Spleen (tissue), 7 donors: Measurements from ENCODE around the gene IL18BP.

Source experiments
- POLR2A ChIP-seq, 3 donors: fragments of 450-650 bp; IDR thresholded peaks; one replicate each; pipeline ENCODE4 v1.5.1; 2017; ENCODE audit warnings: antibody characterized with exemption in 3 of 3, mild to moderate bottlenecking in 1 of 3
- TF ChIP-seq, protein P1 (sequence below), 11 experiments: fragments of 200-600 bp in 7 of 11; fragments of 450-650 bp in 4 of 11; sonication (generic) in 4 of 11; IDR thresholded peaks in 8 of 11; conservative IDR thresholded peaks in 3 of 11; 1 replicate in 7 of 11; 2 replicates in 4 of 11; pipeline versions ENCODE4 v1.4.0 to v1.8.0; 2016 to 2021; ENCODE audit warnings: antibody characterized with exemption in 11 of 11, inconsistent platforms in 4 of 11, mild to moderate bottlenecking in 1 of 11
- donor health status: DM: no; HTN: no; CAD: no; lungs with moderate emphysema.
- donor health status: DM: no; HTN: no; CAD: no.
- donor health status: DM: no; HTN: no; CAD: no.

DNA sequence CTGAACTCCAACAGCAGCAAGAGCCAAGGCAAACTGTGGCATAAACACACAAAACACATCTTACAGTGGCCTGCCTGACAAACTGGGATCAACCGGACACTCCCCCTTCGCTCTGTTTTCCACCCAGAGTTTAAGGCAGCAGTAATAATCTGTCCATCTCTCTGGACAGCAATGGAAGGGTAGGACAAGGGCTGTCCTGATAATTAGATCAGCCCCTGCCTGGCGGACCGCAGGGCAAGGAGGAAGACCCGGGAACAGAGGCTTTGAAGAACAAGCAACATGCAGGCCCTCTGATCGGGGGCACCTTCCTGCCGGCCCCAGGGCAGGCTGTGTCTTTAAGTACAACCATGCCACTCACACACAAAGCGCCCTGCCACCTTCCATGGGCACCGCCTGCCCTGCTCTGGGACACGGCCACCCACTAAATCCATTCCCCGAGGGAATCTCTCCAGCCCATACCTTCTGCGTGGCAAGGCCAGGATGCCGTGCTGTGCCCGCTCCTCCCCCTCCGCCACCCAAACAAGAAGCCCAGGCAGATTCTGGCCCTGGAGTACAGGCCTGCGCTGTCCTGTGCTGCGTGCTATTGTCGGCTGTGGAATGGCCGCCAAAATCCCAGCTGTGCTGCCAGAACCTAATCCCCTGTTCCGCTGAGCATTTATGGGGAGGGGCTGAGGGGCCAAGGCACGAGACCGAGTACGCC, 42.8 kb downstream of the IL18BP start:
- TF ChIP-seq, protein P1, sequence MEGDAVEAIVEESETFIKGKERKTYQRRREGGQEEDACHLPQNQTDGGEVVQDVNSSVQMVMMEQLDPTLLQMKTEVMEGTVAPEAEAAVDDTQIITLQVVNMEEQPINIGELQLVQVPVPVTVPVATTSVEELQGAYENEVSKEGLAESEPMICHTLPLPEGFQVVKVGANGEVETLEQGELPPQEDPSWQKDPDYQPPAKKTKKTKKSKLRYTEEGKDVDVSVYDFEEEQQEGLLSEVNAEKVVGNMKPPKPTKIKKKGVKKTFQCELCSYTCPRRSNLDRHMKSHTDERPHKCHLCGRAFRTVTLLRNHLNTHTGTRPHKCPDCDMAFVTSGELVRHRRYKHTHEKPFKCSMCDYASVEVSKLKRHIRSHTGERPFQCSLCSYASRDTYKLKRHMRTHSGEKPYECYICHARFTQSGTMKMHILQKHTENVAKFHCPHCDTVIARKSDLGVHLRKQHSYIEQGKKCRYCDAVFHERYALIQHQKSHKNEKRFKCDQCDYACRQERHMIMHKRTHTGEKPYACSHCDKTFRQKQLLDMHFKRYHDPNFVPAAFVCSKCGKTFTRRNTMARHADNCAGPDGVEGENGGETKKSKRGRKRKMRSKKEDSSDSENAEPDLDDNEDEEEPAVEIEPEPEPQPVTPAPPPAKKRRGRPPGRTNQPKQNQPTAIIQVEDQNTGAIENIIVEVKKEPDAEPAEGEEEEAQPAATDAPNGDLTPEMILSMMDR (IDR thresholded peaks at IDR 0.05 in 8 of 11, conservative IDR thresholded peaks at IDR 0.05 in 3 of 11), result no peak
- peak in 1 of 3 donors; percentile 6 for TF ChIP-seq POLR2A (IDR thresholded peaks at IDR 0.05)
